Measurements from ENCODE around the gene CTRB1. TPM values are rescaled to one million over a fixed set of nuclear protein-coding genes. Genes with fewer than 3 reads are reported as not detected.

Gene CTRB1
- total and polyA plus RNA-seq, 2 of the 13 experiments (the other 11 are each of a cell fraction or from before 2014, with no cell fraction given): not detected

DNA sequence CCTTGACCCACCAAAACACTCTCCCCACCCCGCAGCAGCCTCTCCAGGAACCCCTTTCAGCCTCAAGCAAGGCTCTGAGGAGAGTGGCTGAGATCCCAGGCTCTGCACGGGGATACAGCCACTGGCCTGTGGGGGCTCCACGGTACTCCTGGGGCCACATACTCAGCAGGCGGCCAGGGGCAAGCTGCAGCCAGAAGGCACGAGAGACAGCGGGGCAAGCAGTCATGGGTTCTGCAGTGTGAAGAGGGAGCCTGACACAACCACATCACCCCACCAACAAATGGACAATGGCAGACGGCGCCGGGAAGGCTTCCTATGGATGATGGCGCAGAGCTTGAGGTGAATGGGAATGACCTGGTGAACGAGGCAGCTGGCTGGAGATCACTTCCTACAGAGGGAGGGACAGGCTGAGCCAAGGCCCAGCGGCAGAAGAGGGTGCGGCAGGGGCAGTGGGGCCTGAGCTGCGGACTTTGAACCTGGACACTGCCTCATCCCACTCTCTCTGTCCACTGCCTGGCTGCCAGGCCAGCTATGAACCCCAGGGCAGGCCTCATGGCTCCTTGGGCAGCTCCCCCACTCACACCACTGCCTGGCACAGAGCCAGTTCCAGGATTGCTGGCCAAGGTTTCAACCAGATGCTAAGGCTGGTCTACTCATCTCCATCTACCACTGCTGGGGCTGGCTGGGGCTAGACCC is 43.5 kb downstream of the CTRB1 start (continued):
- TF ChIP-seq, protein P1, sequence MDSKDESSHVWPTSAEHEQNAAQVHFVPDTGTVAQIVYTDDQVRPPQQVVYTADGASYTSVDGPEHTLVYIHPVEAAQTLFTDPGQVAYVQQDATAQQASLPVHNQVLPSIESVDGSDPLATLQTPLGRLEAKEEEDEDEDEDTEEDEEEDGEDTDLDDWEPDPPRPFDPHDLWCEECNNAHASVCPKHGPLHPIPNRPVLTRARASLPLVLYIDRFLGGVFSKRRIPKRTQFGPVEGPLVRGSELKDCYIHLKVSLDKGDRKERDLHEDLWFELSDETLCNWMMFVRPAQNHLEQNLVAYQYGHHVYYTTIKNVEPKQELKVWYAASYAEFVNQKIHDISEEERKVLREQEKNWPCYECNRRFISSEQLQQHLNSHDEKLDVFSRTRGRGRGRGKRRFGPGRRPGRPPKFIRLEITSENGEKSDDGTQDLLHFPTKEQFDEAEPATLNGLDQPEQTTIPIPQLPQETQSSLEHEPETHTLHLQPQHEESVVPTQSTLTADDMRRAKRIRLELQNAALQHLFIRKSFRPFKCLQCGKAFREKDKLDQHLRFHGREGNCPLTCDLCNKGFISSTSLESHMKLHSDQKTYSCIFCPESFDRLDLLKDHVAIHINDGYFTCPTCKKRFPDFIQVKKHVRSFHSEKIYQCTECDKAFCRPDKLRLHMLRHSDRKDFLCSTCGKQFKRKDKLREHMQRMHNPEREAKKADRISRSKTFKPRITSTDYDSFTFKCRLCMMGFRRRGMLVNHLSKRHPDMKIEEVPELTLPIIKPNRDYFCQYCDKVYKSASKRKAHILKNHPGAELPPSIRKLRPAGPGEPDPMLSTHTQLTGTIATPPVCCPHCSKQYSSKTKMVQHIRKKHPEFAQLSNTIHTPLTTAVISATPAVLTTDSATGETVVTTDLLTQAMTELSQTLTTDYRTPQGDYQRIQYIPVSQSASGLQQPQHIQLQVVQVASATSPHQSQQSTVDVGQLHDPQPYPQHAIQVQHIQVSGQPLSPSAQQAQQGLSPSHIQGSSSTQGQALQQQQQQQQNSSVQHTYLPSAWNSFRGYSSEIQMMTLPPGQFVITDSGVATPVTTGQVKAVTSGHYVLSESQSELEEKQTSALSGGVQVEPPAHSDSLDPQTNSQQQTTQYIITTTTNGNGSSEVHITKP (CRISPR knock-in tag; IDR thresholded peaks at IDR 0.05; ENCODE audit: low read depth): no peak
- TF ChIP-seq PTBP1 (IDR thresholded peaks at IDR 0.05; ENCODE audit: low read depth, low read length, poor library complexity, severe bottlenecking): peak; percentile 48
- TF ChIP-seq, protein P2, sequence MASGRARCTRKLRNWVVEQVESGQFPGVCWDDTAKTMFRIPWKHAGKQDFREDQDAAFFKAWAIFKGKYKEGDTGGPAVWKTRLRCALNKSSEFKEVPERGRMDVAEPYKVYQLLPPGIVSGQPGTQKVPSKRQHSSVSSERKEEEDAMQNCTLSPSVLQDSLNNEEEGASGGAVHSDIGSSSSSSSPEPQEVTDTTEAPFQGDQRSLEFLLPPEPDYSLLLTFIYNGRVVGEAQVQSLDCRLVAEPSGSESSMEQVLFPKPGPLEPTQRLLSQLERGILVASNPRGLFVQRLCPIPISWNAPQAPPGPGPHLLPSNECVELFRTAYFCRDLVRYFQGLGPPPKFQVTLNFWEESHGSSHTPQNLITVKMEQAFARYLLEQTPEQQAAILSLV (CRISPR knock-in tag; IDR thresholded peaks at IDR 0.05; ENCODE audit: borderline replicate concordance): peak; percentile 83; the same call in 1 of the 2 replicates
- peak; percentile 99 for TF ChIP-seq HNRNPL (IDR thresholded peaks at IDR 0.05; ENCODE audit: low read depth, low read length)
- peak; percentile 73 for TF ChIP-seq SKI (IDR thresholded peaks at IDR 0.05; ENCODE audit: partially characterized antibody)
- TF ChIP-seq FOXJ3 (CRISPR knock-in tag; IDR thresholded peaks at IDR 0.05; ENCODE audit: borderline replicate concordance): peak; percentile 54; the same call in 1 of the 2 replicates
- TF ChIP-seq, protein P3, sequence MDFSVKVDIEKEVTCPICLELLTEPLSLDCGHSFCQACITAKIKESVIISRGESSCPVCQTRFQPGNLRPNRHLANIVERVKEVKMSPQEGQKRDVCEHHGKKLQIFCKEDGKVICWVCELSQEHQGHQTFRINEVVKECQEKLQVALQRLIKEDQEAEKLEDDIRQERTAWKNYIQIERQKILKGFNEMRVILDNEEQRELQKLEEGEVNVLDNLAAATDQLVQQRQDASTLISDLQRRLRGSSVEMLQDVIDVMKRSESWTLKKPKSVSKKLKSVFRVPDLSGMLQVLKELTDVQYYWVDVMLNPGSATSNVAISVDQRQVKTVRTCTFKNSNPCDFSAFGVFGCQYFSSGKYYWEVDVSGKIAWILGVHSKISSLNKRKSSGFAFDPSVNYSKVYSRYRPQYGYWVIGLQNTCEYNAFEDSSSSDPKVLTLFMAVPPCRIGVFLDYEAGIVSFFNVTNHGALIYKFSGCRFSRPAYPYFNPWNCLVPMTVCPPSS (IDR thresholded peaks at IDR 0.05): no peak
- peak; percentile 75; the same call in 1 of the 2 replicates for TF ChIP-seq ZKSCAN5 (CRISPR knock-in tag; IDR thresholded peaks at IDR 0.05)
- peak; percentile 60; the same call in 1 of the 2 replicates for TF ChIP-seq KDM1A (CRISPR knock-in tag; IDR thresholded peaks at IDR 0.05)
- peak; percentile 73; the same call in 1 of the 2 replicates for TF ChIP-seq MXD4 (CRISPR knock-in tag; IDR thresholded peaks at IDR 0.05)
- TF ChIP-seq, protein P4, sequence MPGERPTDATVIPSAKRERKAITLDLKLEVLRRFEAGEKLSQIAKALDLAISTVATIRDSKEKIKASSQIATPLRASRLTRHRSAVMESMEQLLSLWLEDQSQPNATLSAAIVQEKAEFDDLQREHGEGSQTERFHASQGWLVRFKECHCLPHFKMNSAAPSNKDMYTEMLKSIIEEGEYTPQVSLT (CRISPR knock-in tag; IDR thresholded peaks at IDR 0.05; ENCODE audit: borderline replicate concordance, low read depth): no peak
- TF ChIP-seq ZNF746 (CRISPR knock-in tag; IDR thresholded peaks at IDR 0.05): peak; percentile 83; the same call in 1 of the 2 replicates
- TF ChIP-seq, protein P5, sequence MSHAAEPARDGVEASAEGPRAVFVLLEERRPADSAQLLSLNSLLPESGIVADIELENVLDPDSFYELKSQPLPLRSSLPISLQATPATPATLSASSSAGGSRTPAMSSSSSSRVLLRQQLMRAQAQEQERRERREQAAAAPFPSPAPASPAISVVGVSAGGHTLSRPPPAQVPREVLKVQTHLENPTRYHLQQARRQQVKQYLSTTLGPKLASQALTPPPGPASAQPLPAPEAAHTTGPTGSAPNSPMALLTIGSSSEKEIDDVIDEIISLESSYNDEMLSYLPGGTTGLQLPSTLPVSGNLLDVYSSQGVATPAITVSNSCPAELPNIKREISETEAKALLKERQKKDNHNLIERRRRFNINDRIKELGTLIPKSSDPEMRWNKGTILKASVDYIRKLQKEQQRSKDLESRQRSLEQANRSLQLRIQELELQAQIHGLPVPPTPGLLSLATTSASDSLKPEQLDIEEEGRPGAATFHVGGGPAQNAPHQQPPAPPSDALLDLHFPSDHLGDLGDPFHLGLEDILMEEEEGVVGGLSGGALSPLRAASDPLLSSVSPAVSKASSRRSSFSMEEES (CRISPR knock-in tag; IDR thresholded peaks at IDR 0.05): peak; percentile 66; the same call in 1 of the 2 replicates
- peak; percentile 63; the same call in 1 of the 2 replicates for TF ChIP-seq ZSCAN21 (CRISPR knock-in tag; IDR thresholded peaks at IDR 0.05; ENCODE audit: borderline replicate concordance)
- TF ChIP-seq RORA (CRISPR knock-in tag; IDR thresholded peaks at IDR 0.05): no peak
- peak in 1 of 2 experiments; percentile 41; a peak in 2 of 4 replicates for TF ChIP-seq NR2F1 (CRISPR knock-in tag; IDR thresholded peaks at IDR 0.05)
- TF ChIP-seq, protein P6, sequence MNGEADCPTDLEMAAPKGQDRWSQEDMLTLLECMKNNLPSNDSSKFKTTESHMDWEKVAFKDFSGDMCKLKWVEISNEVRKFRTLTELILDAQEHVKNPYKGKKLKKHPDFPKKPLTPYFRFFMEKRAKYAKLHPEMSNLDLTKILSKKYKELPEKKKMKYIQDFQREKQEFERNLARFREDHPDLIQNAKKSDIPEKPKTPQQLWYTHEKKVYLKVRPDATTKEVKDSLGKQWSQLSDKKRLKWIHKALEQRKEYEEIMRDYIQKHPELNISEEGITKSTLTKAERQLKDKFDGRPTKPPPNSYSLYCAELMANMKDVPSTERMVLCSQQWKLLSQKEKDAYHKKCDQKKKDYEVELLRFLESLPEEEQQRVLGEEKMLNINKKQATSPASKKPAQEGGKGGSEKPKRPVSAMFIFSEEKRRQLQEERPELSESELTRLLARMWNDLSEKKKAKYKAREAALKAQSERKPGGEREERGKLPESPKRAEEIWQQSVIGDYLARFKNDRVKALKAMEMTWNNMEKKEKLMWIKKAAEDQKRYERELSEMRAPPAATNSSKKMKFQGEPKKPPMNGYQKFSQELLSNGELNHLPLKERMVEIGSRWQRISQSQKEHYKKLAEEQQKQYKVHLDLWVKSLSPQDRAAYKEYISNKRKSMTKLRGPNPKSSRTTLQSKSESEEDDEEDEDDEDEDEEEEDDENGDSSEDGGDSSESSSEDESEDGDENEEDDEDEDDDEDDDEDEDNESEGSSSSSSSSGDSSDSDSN (CRISPR knock-in tag; IDR thresholded peaks at IDR 0.05): peak; percentile 94
- peak; percentile 64; the same call in 1 of the 2 replicates for TF ChIP-seq MIER2 (CRISPR knock-in tag; IDR thresholded peaks at IDR 0.05)
